CD4-positive, alpha-beta T cell treated with Interleukin-21 for 1 hour (primary cell): Measurements from ENCODE around the gene SARNP.
"Not testable (repeated sequence)": the region's sequence is repeated elsewhere in the genome, so short reads cannot be mapped to it uniquely, and the experiment has no call there.

Source experiments
- DNase-seq: peaks from one replicate; pipeline ENCODE4 v3.0.0-alpha.2; 2020

Gene SARNP

DNA sequence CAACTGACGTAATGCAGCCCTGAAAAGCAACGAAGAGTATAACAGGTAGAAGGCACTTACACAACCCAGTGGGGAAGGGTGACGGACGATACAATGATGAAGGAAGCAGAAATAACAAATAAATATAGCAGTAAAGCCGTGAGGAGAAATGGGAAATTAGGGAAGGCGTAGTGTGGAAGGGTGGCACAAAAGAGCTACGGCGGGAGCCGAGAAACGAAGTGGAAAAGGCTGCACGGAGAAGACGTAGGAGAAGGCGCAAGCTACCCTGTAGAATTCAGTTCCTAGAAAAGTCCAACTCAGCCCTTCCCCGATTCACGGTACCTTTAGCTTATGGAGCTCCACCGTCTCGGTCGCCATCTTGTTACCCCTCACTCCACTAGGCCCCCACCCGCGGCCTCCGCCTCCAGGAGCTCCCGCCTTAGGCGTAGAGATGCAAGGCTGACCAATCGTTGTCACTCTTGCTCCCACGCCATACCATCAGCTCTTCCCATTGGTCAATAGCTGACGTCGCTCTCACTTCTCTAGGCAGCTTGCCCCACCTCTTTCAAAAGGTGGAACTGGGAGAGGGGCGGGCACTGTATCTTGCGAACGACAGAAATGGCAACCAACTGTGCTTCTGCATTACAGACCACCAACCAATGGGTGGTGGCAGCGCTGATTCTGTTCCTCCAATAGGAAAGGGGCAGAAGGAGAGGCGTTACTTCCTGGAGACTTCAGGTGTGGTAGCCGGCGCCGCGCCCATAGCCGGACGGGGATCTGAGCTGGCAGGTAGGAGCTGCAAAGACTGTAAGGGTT is at the start of gene SARNP, which contains the start of gene ORMDL2:
Gene SARNP (minus strand): TSS at position 380 of the 795 bp plus-strand sequence. CDS start 23 bp downstream, at position 357.
Gene ORMDL2 (plus strand): TSS at position 697 of the 795 bp plus-strand sequence. CDS start 959 bp downstream, outside the sequence.
- DNase-seq: peak; percentile 100

DNA sequence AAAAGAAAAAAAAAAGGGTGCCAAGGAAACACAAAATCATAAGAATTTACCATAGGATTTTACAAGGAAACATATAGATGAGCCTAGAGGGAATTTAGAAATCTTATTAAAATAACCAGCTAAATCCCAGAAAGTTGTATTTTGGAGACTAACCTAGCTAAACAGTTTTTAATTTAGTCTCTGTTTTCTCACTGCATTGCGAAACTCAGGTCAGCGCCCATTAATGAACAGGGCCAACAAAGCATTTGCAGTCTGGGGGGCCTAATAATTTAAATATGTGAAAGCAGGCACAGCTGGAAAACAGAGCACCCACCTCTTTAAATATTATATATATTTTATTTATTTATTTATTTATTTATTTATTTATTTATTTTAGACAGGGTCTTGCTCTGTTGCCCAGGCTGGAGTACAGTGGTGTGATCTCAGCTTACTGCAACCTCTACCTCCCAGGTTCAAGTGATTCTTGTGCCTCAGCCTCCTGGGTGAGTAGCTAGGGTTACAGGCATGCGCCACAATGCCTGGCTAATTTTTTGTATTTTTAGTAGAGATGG is 49.0 kb upstream of the SARNP start:
- not testable (repeated sequence) for DNase-seq

GRCh38 chr12:55865327-55865726 is 47.8 kb upstream of the SARNP start:
- no peak for DNase-seq

DNA sequence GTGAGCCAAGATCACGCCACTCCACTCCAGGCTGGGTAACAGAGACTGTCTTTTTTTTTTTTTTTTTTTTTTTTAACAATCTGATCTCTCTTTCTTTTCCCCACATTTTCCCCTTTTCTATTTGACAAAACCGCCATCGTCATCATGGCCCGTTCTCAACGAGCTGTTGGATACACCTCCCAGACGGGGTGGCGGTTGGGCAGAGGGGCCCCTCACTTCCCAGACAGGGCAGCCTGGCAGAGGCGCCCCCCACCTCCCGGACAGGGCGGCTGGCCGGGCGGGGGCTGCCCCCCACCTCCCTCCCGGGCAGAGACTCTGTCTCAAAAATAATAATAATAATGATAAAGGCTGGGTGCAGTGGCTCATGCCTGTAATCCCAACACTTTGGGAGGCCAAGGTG is 45.4 kb upstream of the SARNP start:
- DNase-seq: not testable (repeated sequence)

GRCh38 chr12:55862286-55862685 is 44.8 kb upstream of the SARNP start:
- DNase-seq: no peak

- no peak for DNase-seq
Observed at GRCh38 chr12:55861871-55862270, 44.3 kb upstream of the SARNP start.

DNA sequence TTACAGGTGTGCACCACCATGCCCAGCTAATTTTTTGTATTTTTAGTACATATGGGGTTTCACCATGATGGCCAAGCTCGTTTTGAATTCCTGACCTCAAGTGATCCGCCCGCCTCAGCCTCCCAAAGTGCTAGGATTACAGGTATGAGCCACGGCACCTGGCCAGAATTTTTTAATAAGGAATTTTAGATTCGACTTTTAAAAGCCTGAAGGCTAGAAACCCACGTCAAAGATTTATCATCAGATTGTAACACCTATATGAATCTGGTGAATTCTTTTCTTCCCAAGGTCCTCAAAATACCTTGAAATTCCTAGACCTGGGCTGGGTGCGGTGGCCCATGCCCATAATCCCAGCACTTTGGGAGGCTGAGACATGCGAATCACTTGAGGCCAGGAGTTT is 43.9 kb upstream of the SARNP start:
- no peak for DNase-seq

DNA sequence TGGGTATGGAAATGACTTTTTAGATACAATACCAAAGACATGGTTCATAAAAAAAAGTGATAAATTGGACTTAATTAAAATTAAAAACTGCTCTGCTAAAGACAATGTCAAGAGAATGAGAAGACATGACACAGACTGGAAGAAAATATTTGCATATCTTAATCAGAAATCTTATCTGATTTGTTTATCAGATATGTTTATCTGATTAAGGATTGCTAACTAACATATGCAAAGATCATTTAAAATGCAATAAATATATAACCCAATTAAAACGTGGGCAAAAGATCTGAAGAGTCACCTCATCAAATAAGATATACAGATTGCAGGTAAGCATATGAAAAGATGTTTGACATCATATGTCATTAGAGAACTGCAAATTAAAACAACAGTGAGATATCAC is 35.2 kb upstream of the SARNP start:
- no peak for DNase-seq

- DNase-seq: no peak
Observed at GRCh38 chr12:55850893-55851292, 33.4 kb upstream of the SARNP start.

GRCh38 chr12:55850401-55850800 is 32.9 kb upstream of the SARNP start:
- no peak for DNase-seq

DNA sequence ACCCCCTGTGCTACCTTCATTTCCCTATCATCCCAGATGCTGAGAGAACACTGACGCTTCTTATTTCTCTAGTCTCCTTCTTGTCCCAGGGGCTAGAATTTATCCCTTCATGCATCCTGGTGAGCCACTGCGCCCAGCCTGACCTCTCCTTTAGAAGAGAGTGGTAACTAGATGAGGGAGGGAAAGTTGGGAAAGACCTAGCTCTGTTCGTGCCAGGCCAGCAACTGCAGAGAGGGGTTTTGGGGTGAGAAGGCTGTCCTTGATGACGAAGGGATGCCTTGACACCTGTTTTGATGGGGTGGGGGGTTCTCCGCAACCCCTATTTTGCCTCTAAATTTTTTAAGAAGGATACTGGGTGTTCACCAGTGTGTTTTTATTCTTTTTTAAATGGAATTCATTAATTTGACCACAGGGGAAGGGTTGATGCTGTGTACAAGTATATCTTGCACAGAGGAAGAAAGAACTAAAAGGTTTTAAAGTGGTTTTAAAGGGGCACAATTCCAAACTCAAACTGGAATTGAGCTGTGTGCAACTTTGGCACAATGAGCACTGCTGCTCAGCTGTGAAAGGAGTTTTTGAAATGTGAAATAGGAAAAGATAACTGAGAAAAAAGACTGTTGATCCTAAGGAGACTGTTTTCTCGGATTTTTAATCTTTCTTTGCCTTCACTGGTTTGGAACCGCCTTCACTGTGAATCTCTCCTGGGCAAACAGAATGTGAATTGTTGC is 32.3 kb upstream of the SARNP start:
- DNase-seq: no peak

DNA sequence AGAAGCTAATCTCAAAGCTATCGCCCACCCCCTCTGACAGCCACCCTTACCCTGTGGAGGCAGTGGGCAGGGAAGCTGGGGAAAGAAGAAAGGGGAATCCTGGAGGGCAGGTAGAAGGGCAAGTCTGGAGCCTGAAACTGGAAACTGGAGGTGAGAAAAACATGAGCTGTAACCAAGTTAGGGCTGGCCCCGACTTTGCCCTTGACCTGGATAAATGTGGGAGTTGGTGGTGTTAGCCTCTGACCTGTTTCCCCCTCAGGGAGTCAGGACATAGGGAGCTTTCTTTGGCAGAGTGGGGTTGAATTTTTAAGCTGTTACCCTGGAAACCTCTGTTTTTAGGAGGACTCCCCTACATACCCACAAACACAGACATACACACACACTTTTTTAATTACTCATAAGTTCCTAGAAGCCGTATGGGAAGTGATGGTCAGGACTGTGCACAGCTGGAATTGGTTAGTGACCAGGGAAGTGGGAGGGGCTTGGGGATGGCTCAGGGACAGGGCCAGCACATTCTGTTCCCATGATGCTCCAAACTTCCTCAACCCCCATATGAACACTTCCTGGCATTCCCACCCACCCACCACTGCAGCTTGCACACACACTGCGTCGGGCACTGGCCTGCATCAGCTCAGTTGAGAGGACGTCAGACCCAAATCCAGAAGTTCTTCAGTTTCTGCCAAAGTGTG is 30.2 kb upstream of the SARNP start:
- DNase-seq: peak; percentile 19

GRCh38 chr12:55847033-55847432 is 29.5 kb upstream of the SARNP start:
- DNase-seq: no peak

DNA sequence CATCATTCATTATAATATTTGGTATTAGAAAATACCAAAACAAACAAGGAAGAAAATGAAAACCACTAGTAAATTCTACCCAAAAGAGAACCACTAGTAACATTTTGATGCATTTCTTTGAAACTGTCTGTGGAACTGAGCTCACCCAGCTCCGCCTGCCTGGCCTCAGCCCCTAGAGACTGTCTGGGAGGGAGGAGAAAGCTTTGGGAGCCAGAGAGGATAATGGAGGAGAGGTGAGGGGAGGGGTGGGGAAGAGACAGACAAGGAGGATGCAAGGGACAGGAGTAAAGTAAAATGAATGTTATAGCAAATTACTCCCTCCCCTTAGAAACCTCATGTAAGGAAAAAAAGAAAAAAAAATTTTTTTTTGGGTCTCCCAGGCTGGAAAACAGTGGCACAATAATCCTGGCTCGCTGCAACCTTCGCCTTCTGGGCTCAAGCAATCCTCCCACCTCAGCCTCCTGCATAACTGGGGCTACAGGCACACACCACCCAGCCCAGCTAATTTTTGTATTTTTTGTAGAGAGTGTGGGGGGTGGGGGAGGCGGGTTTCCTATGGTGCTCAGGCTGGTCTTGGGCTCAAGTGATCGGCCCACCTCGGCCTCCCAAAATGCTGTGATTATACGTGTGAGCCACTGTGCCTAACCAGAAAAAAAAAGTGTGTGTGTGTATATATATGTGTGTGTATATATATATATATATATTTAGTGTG is 28.4 kb upstream of the SARNP start:
- DNase-seq: no peak

GRCh38 chr12:55845361-55845760 is 27.8 kb upstream of the SARNP start:
- DNase-seq: no peak

DNA sequence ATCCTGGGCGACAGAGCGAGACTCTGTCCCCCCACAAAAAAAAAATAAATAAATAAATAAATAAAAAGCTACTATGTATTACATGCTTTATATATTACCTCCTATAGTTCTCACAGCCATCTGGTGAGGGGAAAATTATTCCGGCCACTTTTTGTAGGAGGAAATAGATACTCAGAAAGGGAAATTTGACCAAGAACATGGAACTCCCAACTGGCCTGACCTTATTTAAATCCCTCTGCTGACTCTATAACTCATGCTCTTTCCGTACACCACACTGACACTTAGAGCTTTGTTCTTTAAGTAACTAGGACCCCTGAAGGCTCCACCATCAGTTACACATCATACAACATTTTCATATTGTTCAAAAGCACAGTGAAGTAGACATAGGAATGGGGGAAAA is 27.4 kb upstream of the SARNP start:
- no peak for DNase-seq

GRCh38 chr12:55843431-55843830 is 25.9 kb upstream of the SARNP start:
- DNase-seq: no peak

- DNase-seq: no peak
Observed at GRCh38 chr12:55842681-55843429, 25.3 kb upstream of the SARNP start, which contains the start of gene MMP19. TSS of gene MMP19 (minus strand) at chr12:55842936. CDS start at chr12:55842830, 106 bp downstream.

GRCh38 chr12:55840581-55841351 is 23.2 kb upstream of the SARNP start:
- DNase-seq: no peak

DNA sequence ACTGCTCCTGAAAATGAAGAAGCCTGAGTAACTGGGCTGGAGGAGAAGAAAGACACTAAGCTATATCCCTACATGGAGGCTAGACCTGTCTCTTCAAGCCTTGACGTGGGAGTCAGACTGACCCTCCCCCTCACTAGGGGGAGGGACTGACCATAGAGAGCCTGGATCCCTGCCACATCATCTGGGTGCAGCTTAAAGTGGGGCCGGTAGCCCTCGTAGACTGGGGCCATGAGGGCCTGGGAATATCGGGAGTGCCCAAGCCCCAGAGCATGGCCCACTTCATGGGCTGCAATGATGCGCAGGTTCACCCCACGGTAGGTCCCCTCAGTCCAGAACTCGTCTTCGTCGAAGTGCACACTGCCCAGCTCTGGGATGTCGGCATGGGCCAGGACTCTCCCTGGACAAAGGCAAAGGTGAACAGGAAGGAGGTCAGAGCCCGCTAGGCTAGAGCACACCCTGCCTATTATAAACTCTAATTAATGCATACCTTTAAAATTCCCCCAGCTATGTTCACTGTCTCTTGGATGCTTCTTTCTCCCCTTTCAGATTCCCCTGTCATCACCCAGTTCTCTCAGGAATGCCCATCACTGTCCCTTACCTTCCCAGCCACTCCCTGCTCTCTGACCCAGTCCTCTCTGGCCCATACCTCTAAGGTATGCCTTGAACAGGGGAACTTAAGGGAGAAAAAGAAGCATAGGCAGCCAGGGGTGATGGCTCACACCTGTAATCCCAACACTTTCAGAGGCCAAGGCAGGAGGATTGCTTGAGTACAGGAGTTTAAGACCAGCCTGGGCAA is 22.0 kb upstream of the SARNP start:
- no peak for DNase-seq
